Suprapubic skin (tissue), 4 donors: ENCODE results near the gene THOC5. TPM values are rescaled to one million over a fixed set of nuclear protein-coding genes. Genes with fewer than 3 reads are reported as not detected.
"Not testable (repeated sequence)": the region's sequence is repeated elsewhere in the genome, so short reads cannot be mapped to it uniquely, and the experiment has no call there.

ENCODE experiments used
- DNase-seq, 2 donors: peaks; one replicate each; pipeline ENCODE4 v3.0.0-alpha.2; 2019; ENCODE audit warnings: low spot score in 2 of 2
- H3K27ac ChIP-seq: fragments of 200-600 bp; sonication (generic); one replicate; pipeline ENCODE4 v1.5.1; 2019
- H3K27me3 ChIP-seq: fragments of 200-600 bp; sonication (generic); one replicate; pipeline ENCODE4 v1.5.1; 2019
- H3K36me3 ChIP-seq: fragments of 200-600 bp; sonication (generic); one replicate; pipeline ENCODE4 v1.5.1; 2019
- H3K4me1 ChIP-seq: fragments of 200-600 bp; sonication (generic); one replicate; pipeline ENCODE4 v1.5.1; 2019
- H3K4me3 ChIP-seq: fragments of 200-600 bp; sonication (generic); one replicate; pipeline ENCODE4 v1.5.1; 2019; ENCODE audit warnings: mild to moderate bottlenecking
- H3K9me3 ChIP-seq: fragments of 200-600 bp; sonication (generic); one replicate; pipeline ENCODE4 v1.5.1; 2019
- CTCF ChIP-seq, 2 donors: fragments of 200-600 bp in 1 of 2; fragments of 450-650 bp in 1 of 2; sonication (generic) in 1 of 2; IDR thresholded peaks; one replicate each; pipeline ENCODE4 v1.5.1; 2016 to 2019; ENCODE audit warnings: antibody characterized with exemption in 2 of 2, mild to moderate bottlenecking in 1 of 2, moderate library complexity in 1 of 2
- EP300 ChIP-seq: sonication (generic); formaldehyde crosslinking; IDR thresholded peaks from one replicate; pipeline ENCODE4 v1.6.1; 2017; ENCODE audit warnings: antibody characterized with exemption
- POLR2A ChIP-seq, 2 donors: fragments of 450-650 bp; IDR thresholded peaks; one replicate each; pipeline ENCODE4 v1.6.1; 2017; ENCODE audit warnings: antibody characterized with exemption in 2 of 2, mild to moderate bottlenecking in 2 of 2, moderate library complexity in 2 of 2
- POLR2AphosphoS5 ChIP-seq, 3 donors: sonication (generic); formaldehyde crosslinking; IDR thresholded peaks; one replicate each; pipeline ENCODE4 v1.6.1; 2017; ENCODE audit warnings: antibody characterized with exemption in 3 of 3
- WGBS: methylation state at CpG from one replicate; pipeline ENCODE4 v1.1.5; 2018; 5-methylcytosine and 5-hydroxymethylcytosine counted together
- total RNA-seq, 4 donors: library from RNA; depleted of rRNA; stranded (reverse); fragments of >200 nt; gene quantifications; one replicate each; pipeline ENCODE4 v1.1.0, GENCODE V29; 2016

Gene THOC5
- total RNA-seq, 4 donors from 2014 or later: 19.8 to 41.5 (median 27.8) TPM

DNA sequence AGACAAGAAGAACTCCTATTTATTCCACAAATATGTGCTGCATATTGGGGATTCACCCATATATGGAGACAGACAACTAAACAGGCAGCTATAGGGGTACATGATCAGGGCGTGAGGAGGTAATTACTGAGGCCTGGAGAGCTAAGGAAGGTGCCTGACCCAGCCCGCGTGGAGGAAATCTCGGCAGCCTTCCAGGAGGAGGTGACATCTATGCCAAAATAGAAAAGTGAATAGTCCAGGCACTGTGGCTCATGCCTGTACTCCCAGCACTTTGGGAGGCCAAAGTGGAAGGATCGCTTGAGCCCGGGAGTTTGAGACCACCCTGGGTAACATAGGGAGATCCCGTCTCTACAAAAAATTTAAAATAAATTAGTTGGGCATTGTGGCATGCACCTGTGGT, 13.8 kb upstream of the THOC5 start:
- TF ChIP-seq POLR2AphosphoS5 (IDR thresholded peaks at IDR 0.05) (no peak), POLR2A (IDR thresholded peaks at IDR 0.05) (no peak), EP300 (no peak)
- no peaks in the 10 kb centered on the region for H3K27me3 ChIP-seq
- no peak overlapping the region for H3K4me3 ChIP-seq
- no peaks in the 10 kb centered on the region for H3K9me3 ChIP-seq
- no peaks in the 10 kb centered on the region for H3K4me1 ChIP-seq
- peaks cover 54% of the 10 kb centered on the region for H3K36me3 ChIP-seq
- no peak for DNase-seq
- 82% methylated on average over 7 of the region's 7 CpGs for WGBS
- no peak overlapping the region for H3K27ac ChIP-seq

- not testable (repeated sequence) for DNase-seq, H3K27ac ChIP-seq, H3K9me3 ChIP-seq, H3K4me1 ChIP-seq, H3K27me3 ChIP-seq, H3K4me3 ChIP-seq
- H3K36me3 ChIP-seq: peaks cover 62% of the 10 kb centered on the region
- WGBS: 95% methylated on average over 7 of the region's 7 CpGs
Observed at GRCh38 chr22:29566513-29566912, 13.0 kb upstream of the THOC5 start.

DNA sequence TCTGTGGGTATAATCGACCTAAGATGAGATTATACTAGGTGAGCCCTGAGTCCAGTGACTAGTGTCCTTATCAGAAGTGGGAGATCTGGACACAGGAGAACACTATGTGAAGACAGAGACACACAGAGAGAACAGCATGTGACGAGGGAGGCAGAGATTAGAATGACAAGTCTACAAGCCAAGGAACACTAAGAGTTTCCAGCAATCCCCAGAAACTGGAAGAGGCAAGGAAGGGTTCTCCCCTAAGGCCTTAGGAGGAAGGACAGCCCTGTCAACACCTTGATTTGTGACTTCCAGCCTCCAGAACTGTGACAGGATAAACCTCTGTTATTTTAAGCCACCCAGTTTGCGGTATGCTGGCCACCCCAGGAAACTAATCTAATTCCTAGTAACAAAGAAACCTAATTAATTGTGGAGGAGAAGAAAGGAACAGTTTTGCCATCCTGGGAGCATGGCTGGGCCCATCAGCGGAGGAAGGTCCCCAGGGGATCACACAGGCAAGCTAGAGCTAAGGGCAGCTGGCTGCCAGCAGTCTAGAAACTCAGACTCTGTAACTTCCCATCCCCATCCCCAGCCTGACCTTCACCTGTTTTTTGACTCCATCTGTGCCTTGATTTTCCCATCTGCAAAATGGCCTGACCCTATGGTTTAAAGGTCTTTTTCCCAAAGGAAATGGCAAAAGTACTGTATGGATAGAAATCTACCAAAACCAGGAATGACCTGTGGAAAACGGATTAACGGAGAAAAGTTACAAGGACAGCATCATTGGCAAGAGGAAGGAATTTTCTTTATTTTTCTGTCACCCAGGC, 10.3 kb upstream of the THOC5 start:
- WGBS: 89% methylated on average over 6 of the region's 6 CpGs
- peaks cover 66% of the 10 kb centered on the region for H3K36me3 ChIP-seq

GRCh38 chr22:29559853-29560252, 6.3 kb upstream of the THOC5 start:
- no peak for TF ChIP-seq POLR2AphosphoS5 (IDR thresholded peaks at IDR 0.05)
- TF ChIP-seq CTCF (IDR thresholded peaks at IDR 0.05): no peak
- no peak for TF ChIP-seq POLR2A (IDR thresholded peaks at IDR 0.05)
- no peak for TF ChIP-seq EP300
- Histone ChIP-seq H3K4me1 (peaks cover 2% of the 10 kb centered on the region), H3K9me3 (no peaks in the 10 kb centered on the region), H3K27me3 (no peaks in the 10 kb centered on the region), H3K4me3 (no peak overlapping the region), H3K36me3 (peaks cover 67% of the 10 kb centered on the region), H3K27ac (no peak overlapping the region)
- no peak for DNase-seq
- 96% methylated on average over 2 of the region's 2 CpGs for WGBS

More for the DNA sequence above, 10.3 kb upstream of the THOC5 start:
- H3K4me3 ChIP-seq: no peak overlapping the region
- H3K27me3 ChIP-seq: no peaks in the 10 kb centered on the region
- no peaks in the 10 kb centered on the region for H3K9me3 ChIP-seq
- DNase-seq: no peak
- TF ChIP-seq EP300 (no peak), POLR2AphosphoS5 (IDR thresholded peaks at IDR 0.05) (no peak), POLR2A (IDR thresholded peaks at IDR 0.05) (no peak), CTCF (IDR thresholded peaks at IDR 0.05) (no peak)
- H3K4me1 ChIP-seq: no peaks in the 10 kb centered on the region
- no peak overlapping the region for H3K27ac ChIP-seq

- H3K4me1 ChIP-seq: peaks cover 11% of the 10 kb centered on the region
- no peak for TF ChIP-seq EP300
- TF ChIP-seq CTCF (IDR thresholded peaks at IDR 0.05): no peak
- TF ChIP-seq POLR2A (IDR thresholded peaks at IDR 0.05): no peak
- TF ChIP-seq POLR2AphosphoS5 (IDR thresholded peaks at IDR 0.05): no peak
- DNase-seq: no peak
- peaks cover 59% of the 10 kb centered on the region for H3K36me3 ChIP-seq
- no peak overlapping the region for H3K27ac ChIP-seq
- no peak overlapping the region for H3K4me3 ChIP-seq
- no peaks in the 10 kb centered on the region for H3K27me3 ChIP-seq
- H3K9me3 ChIP-seq: no peaks in the 10 kb centered on the region
- 92% methylated on average over 6 of the region's 6 CpGs for WGBS
Observed at GRCh38 chr22:29559030-29559429, 5.5 kb upstream of the THOC5 start.

- Histone ChIP-seq H3K4me3 (no peak overlapping the region), H3K36me3 (peaks cover 34% of the 10 kb centered on the region), H3K27ac (no peak overlapping the region), H3K27me3 (no peaks in the 10 kb centered on the region), H3K4me1 (peaks cover 16% of the 10 kb centered on the region), H3K9me3 (no peaks in the 10 kb centered on the region)
- TF ChIP-seq CTCF (IDR thresholded peaks at IDR 0.05) (no peak), POLR2AphosphoS5 (IDR thresholded peaks at IDR 0.05) (no peak), POLR2A (IDR thresholded peaks at IDR 0.05) (no peak), EP300 (no peak)
- WGBS: 50% methylated on average over 4 of the region's 4 CpGs
- DNase-seq: no peak
Observed at GRCh38 chr22:29555065-29555644, 1.6 kb upstream of the THOC5 start.

- H3K9me3 ChIP-seq, H3K27me3 ChIP-seq, H3K27ac ChIP-seq, DNase-seq: not testable (repeated sequence)
- peak overlapping the region; percentile 87 for H3K4me3 ChIP-seq
- WGBS: 95% methylated on average over 8 of the region's 33 CpGs
- H3K4me1 ChIP-seq: peaks cover 16% of the 10 kb centered on the region
- H3K36me3 ChIP-seq: peaks cover 33% of the 10 kb centered on the region
Observed at GRCh38 chr22:29552357-29552756, 1.2 kb downstream of the THOC5 start.
